Stimulated activated naive CD8-positive, alpha-beta T cell treated with anti-CD3 and anti-CD28 coated beads, Interleukin-15, Interleukin-2, amounts not matched to agents 100 ng/mL and 50 ng/mL, for 24 hours (primary cell): Measurements from ENCODE around the gene PIK3IP1.
"Not testable (repeated sequence)": the region's sequence is repeated elsewhere in the genome, so short reads cannot be mapped to it uniquely, and the experiment has no call there.

ENCODE experiments used
- H3K27ac Mint-ChIP-seq: one replicate; pipeline ENCODE4 v1.8.0; 2021; ENCODE audit warnings: mild to moderate bottlenecking, mixed read lengths
- H3K27me3 Mint-ChIP-seq: one replicate; pipeline ENCODE4 v1.8.0; 2021; ENCODE audit warnings: mixed read lengths
- H3K36me3 Mint-ChIP-seq: one replicate; pipeline ENCODE4 v1.8.0; 2021; ENCODE audit warnings: low read depth, mixed read lengths
- H3K4me1 Mint-ChIP-seq: one replicate; pipeline ENCODE4 v1.8.0; 2021; ENCODE audit warnings: low read depth, mixed read lengths
- H3K4me3 Mint-ChIP-seq: one replicate; pipeline ENCODE4 v1.8.0; 2021; ENCODE audit warnings: mild to moderate bottlenecking, mixed read lengths
- H3K9me3 Mint-ChIP-seq: one replicate; pipeline ENCODE4 v1.8.0; 2021; ENCODE audit warnings: mixed read lengths

The PIK3IP1 gene

DNA sequence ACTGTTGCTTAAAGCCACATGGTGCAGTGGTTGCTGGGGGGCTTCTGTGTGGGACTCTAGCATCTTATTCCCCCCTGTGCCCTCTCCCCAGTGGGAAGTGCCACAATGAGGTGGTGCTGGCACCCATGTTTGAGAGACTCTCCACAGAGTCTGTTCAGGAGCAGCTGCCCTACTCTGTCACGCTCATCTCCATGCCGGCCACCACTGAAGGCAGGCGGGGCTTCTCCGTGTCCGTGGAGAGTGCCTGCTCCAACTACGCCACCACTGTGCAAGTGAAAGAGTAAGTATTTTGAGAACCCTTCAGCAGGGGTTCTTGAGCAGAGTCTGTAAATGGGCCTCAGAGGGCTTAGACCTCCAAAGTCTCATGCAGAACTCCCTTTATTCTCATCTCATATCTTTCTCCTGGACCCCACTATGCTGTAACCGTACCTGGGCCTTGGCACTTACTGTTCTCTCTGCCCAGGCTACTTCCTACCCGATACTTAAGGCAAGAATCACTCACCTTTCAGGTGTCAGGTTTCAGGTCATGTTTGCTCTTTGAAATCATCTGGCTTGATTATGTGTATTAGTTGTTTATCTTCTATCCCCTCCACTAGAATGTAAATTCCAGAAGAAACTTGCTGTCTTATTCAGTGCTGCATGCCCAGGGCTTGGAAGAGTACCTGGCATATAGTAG is 32.4 kb downstream of the PIK3IP1 start:
- peaks cover 3% of the 10 kb centered on the region for H3K4me1 Mint-ChIP-seq
- no peaks in the 10 kb centered on the region for H3K9me3 Mint-ChIP-seq
- H3K4me3 Mint-ChIP-seq: no peak overlapping the region
- H3K36me3 Mint-ChIP-seq: peaks cover 33% of the 10 kb centered on the region
- H3K27ac Mint-ChIP-seq: no peak overlapping the region
- no peaks in the 10 kb centered on the region for H3K27me3 Mint-ChIP-seq

DNA sequence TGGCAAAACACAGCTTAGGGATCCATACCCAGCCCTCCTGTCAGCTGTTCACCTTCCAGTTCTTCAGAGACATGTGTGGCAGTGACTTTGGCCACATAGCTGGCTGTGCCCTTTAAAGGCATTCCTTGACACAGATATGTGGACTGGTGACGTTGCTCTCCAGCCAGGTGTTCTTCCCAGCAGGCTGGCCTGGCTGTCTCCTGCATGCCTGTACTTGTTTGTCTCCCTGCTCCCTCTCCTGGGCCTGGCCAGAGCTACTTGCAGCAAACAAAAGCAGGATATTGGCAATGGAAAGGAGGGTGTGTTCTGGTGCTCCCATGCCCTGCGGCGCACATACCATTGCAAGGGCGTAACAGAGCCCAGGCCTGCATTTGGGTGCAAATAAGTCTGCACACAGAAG is 38.3 kb downstream of the PIK3IP1 start:
- Mint-ChIP-seq H3K36me3 (peaks cover 6% of the 10 kb centered on the region), H3K4me1 (peaks cover 5% of the 10 kb centered on the region), H3K9me3 (no peaks in the 10 kb centered on the region), H3K27me3 (no peaks in the 10 kb centered on the region), H3K27ac (no peak overlapping the region), H3K4me3 (no peak overlapping the region)

DNA sequence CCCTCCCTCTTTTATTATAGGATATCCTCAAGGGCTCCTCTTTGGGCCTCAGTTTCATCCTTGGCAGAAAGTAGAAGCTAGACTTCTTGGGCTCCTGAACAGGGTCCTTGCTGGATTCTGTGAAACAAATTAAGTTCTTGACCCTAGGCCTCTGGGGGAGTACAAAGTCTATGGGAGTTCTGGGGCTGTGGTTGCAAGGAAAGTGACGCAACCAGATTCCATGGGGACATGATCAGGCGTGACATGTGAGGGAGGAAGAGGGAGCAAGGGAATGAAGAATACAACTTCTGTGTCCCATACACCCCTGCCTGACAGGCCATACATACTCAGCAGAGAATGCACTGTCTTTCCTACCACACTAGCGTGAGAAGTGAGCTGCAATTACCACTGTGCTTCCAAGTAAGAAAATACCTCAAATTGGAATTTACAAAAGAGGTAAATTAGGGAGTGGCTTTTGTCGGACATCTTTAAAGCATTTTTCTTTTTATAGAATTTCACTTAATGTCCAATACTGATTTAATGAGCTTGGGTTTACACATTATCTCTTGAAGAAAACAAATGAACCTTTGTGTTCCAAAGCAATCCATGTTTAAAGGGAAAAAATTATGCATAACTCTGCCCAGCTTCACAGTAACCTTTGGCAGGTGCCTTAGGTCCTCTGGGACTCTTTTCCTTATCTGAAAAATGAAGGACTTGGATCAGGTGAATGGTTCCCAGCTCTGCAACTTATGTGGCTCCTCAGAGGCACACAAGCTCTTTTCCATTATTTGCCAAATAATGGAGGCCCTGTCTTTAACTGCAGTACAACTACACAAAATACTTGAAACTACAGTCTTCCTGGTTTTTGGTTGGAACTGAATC is 41.3 kb downstream of the PIK3IP1 start:
- Mint-ChIP-seq H3K27ac (no peak overlapping the region), H3K27me3 (no peaks in the 10 kb centered on the region), H3K9me3 (no peaks in the 10 kb centered on the region), H3K36me3 (no peaks in the 10 kb centered on the region), H3K4me1 (peaks cover 13% of the 10 kb centered on the region), H3K4me3 (no peak overlapping the region)

DNA sequence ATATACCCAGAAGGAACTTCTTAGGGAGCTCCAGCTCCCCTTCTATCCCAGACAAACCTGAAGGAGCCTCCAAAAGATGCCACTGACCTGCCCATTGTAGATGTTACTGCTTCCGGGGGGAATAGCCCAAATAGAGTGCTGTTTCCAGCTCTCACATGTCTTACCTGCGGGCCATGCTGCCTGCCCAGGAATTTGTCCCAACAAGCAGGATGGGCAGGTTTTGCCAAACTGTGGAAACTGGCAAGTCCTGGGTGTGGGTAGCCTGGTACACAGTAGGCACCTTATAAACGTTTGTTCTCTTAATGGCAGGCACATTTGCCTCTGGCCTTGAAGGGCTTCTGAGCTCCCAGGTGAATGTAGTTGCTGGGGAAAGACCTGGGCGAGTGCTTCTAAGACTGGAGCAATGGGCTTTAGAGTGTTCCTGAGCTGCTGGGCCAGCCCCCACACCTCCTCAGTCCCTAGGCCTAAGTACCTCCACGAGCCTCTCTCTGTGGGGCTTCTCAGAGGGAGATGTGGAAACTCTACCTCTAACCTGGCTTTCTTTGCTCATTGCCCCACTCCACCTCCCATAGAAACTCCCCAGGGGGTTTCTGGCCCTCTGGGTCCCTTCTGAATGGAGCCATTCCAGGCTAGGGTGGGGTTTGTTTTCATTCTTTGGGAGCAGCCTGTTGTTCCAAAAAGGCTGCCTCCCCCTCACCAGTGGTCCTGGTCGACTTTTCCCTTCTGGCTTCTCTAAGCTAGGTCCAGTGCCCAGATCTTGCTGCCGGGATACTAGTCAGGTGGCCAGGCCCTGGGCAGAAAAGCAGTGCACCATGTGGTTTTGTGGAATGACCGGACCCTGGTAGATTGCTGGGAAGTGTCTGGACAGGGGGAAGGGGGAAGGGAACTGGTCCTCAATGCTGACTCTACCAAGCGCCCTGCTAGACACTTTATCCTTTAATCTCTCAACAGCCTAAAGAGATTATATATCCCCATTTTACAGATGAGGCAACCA is 43.0 kb downstream of the PIK3IP1 start:
- Mint-ChIP-seq H3K27ac (no peak overlapping the region), H3K4me1 (peaks cover 9% of the 10 kb centered on the region), H3K9me3 (no peaks in the 10 kb centered on the region), H3K27me3 (no peaks in the 10 kb centered on the region), H3K36me3 (no peaks in the 10 kb centered on the region), H3K4me3 (no peak overlapping the region)

DNA sequence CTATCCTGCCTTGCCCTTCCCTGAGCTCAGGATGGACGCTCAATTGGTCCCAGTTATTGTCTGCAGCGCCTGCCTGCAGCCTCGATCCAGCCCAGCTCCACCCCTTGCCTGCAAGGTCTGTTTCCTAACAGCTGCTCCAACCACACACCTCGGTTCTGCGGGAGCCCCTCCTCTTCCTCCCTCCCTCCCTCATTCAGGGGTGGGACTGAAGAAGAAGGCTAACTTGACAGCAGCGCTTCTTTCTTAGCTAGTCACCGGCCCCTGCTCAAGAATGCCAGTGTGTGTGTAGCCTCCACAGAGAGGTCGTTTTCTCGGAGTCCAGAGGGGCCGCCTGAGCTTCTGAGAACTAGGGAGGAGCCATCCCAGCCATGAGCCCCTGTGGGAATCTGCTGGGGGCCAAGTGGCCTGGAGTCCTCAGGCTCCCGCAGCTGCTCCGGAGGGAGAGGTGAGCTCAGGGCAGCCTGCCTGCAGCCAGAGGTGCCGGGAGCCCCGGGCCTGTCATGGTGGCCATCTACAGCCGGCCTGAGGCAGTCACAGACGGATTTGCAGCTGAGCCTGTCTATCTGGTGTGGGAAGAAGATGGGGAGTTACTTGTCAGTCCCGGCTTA is 44.0 kb downstream of the PIK3IP1 start:
- no peaks in the 10 kb centered on the region for H3K9me3 Mint-ChIP-seq
- H3K4me3 Mint-ChIP-seq: no peak overlapping the region
- H3K4me1 Mint-ChIP-seq: peaks cover 9% of the 10 kb centered on the region
- H3K27ac Mint-ChIP-seq: no peak overlapping the region
- H3K27me3 Mint-ChIP-seq: no peaks in the 10 kb centered on the region
- no peaks in the 10 kb centered on the region for H3K36me3 Mint-ChIP-seq

DNA sequence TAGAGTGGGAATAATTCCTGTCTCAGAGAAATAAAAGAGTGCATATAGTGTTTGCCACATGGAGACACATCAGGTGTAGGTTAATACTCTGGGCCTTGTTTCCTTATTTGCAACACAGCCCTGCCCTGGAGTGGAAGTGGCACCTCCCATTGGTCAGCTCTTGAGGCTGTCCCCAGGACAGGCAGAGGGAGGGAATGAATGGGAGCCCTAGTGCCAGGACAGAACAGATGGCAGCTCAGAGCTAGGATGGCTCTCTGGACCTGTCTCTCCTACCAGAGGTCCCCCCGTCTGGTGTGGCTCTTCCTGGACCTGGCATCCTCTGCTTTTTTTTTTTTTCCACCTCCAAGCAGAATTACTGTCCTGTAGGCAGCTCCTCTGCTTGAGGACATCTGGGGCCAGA is 44.6 kb downstream of the PIK3IP1 start:
- Mint-ChIP-seq H3K27ac (no peak overlapping the region), H3K4me3 (no peak overlapping the region), H3K4me1 (peaks cover 9% of the 10 kb centered on the region), H3K36me3 (no peaks in the 10 kb centered on the region), H3K9me3 (no peaks in the 10 kb centered on the region), H3K27me3 (no peaks in the 10 kb centered on the region)

DNA sequence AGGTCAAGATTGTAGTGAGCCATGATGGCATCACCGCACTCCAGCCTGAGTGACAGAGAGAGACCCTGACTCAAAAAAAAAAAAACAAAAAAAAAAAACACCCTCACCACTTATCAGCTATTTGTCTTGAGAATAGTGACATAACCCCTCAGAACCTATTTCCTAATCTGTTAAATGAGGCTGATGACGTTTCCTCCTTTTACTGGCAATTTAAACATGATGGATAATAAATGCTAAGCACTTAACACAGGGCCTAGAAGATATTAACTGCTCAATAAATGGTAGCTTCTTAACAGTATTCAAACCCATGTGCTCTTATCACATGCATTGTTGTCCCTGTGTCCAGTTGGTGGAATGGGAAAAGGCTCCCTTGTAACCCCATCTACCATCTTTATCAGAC is 45.6 kb downstream of the PIK3IP1 start:
- H3K27ac Mint-ChIP-seq: no peak overlapping the region
- H3K4me3 Mint-ChIP-seq: no peak overlapping the region
- no peaks in the 10 kb centered on the region for H3K9me3 Mint-ChIP-seq
- peaks cover 9% of the 10 kb centered on the region for H3K4me1 Mint-ChIP-seq
- peaks cover 7% of the 10 kb centered on the region for H3K36me3 Mint-ChIP-seq
- no peaks in the 10 kb centered on the region for H3K27me3 Mint-ChIP-seq

DNA sequence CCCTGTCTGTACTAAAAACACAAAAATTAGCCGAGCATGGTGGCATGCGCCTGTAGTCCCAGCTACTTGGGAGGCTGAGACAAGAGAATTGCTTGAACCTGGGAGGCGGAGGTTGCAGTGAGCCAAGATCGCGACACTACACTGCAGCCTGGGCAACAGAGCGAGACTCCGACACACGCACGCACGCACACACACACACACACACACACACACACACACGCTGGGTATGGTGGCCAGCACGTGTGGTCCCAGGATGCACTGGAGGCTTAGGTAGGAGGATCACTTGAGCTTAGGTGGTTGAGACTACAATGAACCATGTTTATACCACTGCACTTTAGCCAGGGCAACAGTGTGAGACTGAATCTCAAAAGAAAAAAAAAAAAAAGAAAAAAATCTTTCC is 46.3 kb downstream of the PIK3IP1 start:
- H3K36me3 Mint-ChIP-seq, H3K27ac Mint-ChIP-seq, H3K27me3 Mint-ChIP-seq, H3K4me3 Mint-ChIP-seq, H3K9me3 Mint-ChIP-seq: not testable (repeated sequence)
- peaks cover 12% of the 10 kb centered on the region for H3K4me1 Mint-ChIP-seq

DNA sequence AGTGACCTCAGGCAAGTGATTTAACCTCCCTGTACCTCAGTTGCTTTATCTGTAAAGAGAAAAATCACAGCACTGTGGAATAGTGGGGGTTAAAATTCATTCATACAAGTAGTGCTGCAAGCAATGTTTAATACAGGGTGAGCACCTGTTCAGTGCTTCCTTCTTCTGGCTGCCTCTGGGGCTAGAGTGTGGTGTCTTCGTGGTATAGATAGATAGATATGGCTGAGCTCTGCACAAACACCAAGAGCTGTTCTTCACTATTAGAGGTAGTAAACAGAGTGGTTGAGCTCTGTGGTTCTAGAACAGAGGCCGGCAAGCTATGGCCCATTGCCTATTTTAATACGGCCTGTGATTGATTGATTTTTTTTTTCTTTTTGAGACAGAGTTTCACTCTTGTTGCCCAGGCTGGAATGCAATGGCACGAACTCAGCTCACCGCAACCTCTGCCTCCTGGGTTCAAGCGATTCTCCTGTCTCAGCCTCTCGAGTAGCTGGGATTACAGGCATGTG is 47.3 kb downstream of the PIK3IP1 start:
- Mint-ChIP-seq H3K9me3 (no peaks in the 10 kb centered on the region), H3K4me1 (peaks cover 12% of the 10 kb centered on the region), H3K27me3 (no peaks in the 10 kb centered on the region), H3K27ac (no peak overlapping the region), H3K4me3 (no peak overlapping the region), H3K36me3 (peaks cover 10% of the 10 kb centered on the region)

DNA sequence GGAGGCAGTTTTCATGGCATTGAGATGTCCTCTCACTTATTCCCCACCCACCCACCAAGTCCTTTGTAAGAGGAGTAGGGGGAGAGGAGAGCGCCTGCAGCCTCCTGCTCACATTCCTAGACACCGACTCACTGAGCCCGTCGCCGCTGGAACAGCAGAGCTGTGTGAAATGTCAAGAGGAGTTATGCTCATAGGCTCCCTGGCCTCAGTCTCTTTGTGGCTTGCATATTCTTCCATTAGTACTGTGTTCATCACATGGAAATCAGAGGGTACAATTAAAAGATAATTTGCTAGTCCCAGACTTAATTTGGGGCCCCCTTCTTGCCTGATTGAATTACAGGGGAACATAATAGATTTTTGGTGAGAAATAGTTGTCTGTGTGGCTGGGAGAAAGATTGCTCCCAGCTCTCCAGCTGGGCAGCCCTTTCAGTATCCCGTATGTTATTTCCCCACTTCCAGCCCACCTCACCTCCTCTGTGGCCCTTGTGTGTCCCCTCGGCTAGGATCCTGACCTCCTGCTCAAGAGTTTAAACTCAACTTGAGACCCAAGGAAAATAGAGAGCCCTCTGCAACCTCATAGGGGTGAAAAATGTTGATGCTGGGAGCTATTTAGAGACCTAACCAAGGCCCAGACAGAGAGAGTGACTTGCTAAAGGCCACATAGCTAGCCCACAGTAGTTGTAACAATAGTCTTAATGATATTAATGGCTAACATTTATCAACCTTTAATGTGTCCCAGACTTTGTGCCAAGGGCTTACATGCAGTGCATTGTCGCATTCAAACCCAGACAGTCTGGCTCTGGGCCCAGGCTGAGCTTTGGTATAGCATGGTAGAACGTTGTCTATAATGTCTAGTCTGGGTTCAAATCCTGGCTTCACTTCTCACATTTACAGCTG is 48.0 kb downstream of the PIK3IP1 start:
- H3K9me3 Mint-ChIP-seq: no peaks in the 10 kb centered on the region
- peaks cover 12% of the 10 kb centered on the region for H3K4me1 Mint-ChIP-seq
- H3K27ac Mint-ChIP-seq: no peak overlapping the region
- no peak overlapping the region for H3K4me3 Mint-ChIP-seq
- H3K27me3 Mint-ChIP-seq: no peaks in the 10 kb centered on the region
- H3K36me3 Mint-ChIP-seq: peaks cover 10% of the 10 kb centered on the region

DNA sequence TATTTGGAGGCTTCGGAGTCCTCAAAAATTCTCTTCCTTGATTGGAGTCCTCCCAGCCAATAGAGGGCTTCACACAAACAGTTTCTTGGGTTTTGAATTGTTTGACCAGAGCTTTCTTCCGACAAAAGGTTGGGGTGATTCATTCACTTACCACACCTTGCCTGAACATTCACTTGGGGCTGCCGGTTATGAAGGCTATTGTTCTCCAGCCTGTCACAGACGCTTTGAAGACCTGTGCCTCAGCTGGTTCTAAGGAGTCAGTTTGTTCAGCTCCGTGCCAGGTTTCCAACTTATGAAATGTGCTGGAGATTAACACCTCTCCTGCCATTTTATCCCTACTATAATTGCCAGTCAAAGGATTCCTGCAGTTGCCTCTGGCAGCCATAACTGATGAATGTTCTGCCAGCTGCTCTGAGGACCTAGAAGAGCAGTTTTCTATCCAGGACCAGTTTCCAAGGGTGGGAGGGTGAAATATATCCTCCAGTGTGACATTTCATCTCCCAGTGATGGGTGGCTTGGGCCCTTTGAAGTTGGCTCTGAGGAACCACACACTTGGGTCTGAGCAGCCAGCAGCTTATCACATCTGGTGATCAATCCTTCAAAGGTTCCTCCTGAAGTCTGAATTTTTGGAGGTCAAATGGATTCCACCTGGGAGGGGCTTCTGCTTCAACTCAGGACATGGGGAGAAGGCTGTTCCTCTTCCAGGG is 48.8 kb downstream of the PIK3IP1 start:
- no peak overlapping the region for H3K27ac Mint-ChIP-seq
- no peaks in the 10 kb centered on the region for H3K9me3 Mint-ChIP-seq
- peaks cover 14% of the 10 kb centered on the region for H3K4me1 Mint-ChIP-seq
- peaks cover 10% of the 10 kb centered on the region for H3K36me3 Mint-ChIP-seq
- no peaks in the 10 kb centered on the region for H3K27me3 Mint-ChIP-seq
- H3K4me3 Mint-ChIP-seq: no peak overlapping the region

DNA sequence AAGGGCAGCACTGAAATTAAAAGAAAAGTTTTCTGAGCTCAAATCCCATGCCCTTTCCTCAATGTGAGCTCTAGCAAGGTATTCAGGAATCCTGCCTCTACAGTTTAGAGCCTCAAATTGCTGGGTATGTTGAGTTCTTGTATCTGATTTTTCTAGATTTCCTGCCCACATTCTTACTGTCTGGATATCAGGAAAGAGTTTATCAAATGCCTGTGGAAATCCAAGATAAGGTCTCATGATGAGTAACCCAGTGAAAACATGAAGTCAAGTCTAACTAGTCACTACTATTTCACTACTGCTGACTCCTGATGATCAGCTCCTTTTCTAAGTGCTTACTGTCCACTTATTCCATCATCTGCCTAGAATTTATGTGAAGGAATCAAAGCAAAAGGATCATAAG is 50.4 kb downstream of the PIK3IP1 start:
- Mint-ChIP-seq H3K4me1 (peaks cover 11% of the 10 kb centered on the region), H3K4me3 (no peak overlapping the region), H3K27ac (no peak overlapping the region), H3K36me3 (peaks cover 10% of the 10 kb centered on the region), H3K27me3 (no peaks in the 10 kb centered on the region), H3K9me3 (no peaks in the 10 kb centered on the region)

DNA sequence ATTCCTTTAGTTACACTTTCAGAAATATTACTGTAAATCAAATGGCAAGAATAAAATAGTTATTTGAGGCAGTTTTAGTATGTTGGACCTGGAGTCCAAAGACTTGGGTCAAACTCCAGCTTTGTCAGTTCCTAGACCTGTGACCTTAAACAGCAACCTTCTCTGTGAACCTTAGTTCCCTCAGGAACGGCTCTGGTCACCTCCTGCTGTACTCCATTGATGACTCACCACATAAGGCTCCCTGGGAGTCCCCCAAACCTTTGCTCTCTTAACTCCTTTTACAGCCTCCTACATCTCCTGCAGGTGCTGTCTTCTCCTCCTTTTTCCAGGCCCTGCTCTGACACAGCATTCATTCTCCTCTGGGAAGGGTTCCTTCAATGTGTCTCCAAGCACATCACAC is 51.1 kb downstream of the PIK3IP1 start:
- Mint-ChIP-seq H3K36me3 (peaks cover 10% of the 10 kb centered on the region), H3K27me3 (no peaks in the 10 kb centered on the region), H3K27ac (no peak overlapping the region), H3K4me1 (peaks cover 11% of the 10 kb centered on the region), H3K9me3 (no peaks in the 10 kb centered on the region), H3K4me3 (no peak overlapping the region)
